Measurements from ENCODE around the gene ACOD1.
"Not testable (repeated sequence)": the region's sequence is repeated elsewhere in the genome, so short reads cannot be mapped to it uniquely, and the experiment has no call there.

ACOD1 gene

DNA sequence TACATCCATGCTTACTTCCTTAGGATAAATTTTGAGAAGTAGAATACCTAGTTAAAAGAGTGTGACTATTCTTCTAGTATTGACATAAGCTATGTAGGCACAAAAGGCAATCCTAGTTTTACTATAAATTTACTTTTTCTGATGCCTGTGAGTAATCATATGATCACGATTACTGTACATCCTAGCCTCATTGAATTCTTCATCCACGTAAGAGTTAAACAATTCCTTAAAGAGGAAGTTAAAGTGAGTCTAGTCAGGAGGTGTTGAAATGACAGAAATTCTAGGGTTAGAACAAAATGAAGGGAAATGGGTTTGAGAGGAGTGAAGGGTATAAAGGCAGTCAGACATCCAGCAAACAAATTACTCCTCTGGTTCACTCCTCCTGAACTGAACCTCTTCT lies at the start of gene ACOD1:
ACOD1 (plus strand) TSS at position 363 of the 400 bp plus-strand sequence. CDS start 48 bp downstream, outside the sequence.
- no peak for DNase-seq

DNA sequence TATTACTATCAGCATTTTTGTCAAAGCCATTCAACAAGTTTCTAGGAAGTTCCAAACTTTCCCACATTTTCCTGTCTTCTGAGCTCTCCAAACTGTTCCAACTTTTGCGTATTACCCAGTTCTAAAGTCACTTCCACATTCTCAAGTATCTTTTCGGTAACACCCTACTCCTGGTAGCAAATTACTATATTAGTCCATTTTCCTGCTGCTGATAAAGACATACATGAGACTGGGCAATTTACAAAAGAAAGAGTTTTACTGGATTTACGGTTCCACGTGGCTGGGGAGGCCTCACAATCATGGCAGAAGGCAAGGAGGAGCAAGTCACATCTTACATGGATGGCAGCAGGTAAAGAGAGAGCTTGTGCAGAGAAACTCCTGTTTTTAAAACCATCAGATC lies 49.2 kb upstream of the ACOD1 start:
- not testable (repeated sequence) for DNase-seq

DNA sequence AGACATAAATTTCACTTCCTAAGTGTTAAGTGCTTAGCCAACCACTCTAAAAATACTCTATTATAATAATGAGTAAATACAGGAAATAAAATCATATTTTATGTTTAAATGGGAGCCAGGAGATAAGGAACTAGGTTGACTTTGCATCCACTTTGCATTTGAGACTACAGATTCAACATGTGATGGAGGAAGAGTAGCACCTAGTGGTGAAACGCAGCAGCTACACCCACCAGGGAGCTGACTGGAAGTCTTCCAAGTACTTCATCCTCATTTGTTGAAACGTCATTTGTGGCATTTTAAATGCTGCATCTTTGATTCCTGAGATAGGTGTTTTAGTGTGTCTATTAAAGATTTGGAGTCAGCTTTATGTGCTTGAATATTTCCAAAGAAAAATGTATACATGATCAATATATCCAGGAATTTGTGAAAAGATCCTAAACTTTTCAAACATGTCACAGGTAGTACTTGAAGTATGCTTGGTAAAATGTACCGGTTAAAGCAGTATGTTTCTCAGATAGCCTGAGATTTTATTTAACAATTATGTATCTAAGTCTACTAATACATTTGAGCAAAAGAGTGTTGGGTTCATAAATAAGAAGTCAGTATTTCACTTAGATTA lies 44.7 kb upstream of the ACOD1 start:
- DNase-seq: peak; percentile 30

DNA sequence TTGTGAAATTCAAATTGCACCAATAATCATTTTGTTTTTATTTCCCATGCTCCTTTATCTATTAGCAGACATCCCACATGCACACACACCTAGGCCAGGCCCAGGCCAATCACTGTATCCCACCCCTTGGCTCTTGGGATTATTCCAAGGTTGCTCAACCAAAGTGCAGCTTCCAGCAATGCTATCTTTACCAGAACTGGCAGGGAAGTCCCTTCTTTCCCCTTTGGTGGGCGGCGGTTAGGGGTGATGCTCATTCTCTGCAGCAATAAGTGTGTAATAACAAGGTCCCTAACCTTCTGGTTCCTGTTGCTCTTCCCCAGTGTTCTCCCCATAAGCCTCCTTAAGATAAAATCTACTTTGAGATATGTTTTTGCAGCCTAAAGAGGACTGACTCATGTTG lies 43.8 kb upstream of the ACOD1 start:
- no peak for DNase-seq

DNA sequence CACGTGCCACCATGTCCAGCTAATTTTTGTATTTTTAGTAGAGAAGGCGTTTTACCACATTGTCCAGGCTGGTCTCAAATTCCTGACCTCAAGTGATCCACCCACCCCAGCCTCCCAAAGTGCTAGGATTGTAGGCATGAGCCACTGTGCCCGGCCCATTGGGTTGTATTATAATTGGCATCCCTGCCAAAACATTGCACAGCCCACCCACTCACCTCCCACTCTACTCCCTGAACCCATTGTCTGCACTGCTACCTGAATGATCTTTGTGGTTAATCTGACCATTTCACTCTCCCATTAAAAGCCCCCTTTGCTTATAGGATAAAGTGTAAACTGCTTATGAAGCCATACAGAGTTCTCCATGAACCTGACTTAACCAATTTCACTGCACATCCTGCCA lies 35.8 kb upstream of the ACOD1 start:
- DNase-seq: no peak

DNA sequence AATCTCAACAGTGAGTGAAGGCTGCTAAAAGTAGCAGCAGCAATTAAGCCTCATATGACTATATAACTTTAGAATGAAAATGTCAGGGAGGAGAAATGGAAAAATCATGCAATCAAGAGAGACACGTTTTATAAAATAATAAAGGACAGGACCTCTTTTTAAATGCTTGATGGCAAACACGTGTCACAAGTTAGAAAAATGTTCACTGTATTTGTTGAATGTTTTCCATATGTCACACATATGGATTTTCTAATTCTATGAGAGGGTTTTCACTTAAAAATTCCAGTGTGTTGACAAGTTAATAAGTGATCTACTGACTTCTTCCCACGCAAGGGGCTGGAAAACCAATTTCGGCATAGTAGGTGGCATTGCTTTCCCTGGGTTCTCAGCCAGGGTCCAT lies 34.4 kb upstream of the ACOD1 start:
- DNase-seq: no peak

DNA sequence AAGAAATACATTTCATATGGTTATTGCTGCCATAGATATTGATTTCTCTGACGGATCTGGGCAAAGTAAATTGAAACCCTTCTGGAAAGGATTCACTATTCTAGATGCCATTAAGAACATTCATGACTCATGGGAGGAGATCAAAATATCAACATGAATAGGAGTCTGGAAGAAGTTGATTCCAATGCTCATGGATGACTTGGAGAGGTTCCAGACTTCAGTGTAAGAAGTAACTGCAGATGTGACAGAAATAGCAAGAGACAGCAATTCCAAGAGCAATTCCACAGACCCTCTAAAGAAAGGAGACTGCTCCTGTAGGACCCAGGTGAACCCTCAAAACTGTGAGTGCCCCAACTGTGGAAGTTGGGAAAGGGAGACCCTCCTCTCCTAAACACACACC lies 31.2 kb upstream of the ACOD1 start:
- DNase-seq: no peak

DNA sequence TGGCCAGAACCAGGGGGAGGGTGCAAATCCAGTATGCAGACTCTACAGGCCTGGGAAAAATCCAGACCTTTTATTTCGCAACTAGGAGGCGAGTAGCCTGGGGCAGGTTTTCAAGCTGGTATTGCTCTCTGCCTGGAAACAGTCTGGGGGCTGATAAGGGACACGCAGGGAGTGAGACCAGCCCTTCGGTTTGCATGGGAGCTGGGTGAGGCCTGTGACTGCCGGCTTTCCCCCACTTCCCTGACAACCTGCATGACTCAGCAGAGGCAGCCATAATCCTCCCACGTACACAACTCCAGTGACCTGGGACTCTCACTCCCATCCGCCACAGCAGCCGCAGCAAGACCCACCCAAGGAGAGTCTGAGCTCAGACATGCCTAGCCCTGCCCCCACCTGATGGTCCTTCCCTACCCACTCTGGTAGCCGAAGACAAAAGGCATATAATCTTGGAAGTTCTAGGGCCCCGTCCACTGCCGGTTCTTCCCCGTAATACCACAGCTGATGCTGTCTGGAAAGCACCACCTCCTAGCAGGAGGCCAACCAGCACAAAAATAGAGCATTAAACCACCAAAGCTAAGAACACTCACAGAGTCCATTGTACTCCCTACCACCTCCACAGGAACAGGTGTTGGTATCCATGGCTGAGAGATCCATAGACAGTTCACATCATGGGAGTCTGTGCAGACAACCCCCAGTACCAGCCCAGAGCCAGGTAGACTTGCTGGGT lies 30.4 kb upstream of the ACOD1 start:
- not testable (repeated sequence) for DNase-seq

DNA sequence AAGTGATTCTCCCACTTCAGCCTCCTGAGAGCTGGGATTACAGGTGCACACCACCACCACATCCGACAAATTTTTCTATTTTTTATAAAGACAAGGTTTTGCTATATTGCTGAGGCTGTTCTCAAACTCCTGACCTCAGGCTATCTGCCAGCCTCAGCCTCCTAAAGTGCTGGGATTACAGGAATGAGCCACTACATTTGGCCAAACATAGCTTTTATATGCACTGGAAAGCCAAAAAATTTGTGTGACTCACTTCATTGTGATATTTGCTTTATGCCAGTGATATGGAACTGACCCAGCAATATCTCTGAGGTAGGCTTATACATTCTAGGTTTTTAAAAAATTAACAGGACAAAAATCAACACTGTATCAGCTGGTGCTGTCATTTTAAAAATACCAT lies 26.8 kb upstream of the ACOD1 start:
- DNase-seq: no peak

DNA sequence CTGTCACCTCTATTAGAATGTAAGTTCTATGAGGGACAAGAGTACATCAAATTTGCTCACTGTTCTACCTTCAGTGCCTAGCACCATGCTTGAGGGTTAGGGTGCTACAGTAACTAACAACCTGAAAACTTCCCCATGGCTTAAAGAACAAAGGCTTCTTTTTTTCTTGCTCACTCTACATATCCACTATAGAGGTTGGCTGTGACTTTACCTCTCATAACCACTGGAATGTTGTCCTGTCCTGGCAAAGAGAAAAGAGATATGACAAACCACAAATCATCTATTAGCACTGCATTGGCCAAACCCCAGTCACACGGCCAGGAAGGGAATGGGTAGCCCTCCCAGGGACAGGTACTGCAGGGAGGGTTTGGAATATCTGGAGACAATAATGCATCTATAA lies 23.2 kb upstream of the ACOD1 start:
- DNase-seq: no peak

DNA sequence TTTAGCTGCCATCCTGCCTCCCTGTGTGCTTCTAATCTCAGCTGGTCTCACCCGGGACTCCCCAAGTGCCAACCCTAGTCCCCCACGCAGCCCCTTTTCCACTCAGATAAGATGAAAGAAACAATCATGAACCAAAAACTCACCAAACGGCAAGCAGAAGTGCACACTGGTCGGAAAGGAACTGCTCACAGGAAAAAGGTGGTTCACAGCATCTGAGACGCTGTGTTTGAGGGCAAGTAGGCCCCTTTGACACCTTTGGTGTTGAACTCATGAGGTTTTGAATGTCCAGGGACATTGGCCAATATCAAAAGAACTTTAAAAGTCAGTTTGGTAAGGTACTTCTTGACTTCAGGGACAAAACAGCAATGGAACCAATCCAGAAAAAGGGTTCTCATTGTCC lies 20.4 kb upstream of the ACOD1 start:
- no peak for DNase-seq

DNA sequence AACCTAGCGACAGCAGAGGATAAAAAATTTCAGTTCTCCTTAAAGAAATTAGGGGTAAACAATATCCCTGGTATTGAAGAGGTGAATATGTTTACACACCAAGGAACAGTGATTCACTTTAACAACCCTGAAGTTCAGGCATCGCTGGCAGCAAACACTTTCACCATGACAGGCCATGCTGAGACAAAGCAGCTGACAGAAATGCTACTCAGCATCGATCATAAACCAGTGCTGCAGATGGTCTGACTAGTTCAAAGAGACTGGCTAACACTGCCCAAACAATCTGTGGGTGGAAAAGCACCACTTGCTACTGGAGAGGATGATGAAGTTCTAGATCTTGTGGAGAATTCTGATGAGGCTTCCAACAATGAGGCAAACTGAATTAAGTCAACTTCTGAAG lies 19.9 kb upstream of the ACOD1 start:
- DNase-seq: no peak

DNA sequence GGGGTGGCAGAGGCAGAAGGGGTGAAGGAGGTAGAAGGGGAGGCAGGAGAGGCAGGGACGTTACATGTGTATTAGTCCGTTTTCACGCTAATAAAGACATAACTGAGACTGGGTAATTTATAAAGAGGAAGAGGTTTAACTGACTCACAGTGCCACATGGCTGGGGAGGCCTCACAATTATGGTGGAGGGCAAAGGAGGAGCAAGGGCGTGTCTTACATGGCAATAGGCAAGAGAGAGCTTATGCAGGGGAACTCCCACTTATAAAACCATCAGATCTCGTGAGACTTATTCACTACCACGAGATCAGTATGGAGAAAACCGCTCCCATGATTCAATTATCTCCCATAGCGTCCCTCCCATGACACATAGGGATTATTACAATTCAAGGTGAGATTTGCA lies 19.0 kb upstream of the ACOD1 start:
- no peak for DNase-seq

DNA sequence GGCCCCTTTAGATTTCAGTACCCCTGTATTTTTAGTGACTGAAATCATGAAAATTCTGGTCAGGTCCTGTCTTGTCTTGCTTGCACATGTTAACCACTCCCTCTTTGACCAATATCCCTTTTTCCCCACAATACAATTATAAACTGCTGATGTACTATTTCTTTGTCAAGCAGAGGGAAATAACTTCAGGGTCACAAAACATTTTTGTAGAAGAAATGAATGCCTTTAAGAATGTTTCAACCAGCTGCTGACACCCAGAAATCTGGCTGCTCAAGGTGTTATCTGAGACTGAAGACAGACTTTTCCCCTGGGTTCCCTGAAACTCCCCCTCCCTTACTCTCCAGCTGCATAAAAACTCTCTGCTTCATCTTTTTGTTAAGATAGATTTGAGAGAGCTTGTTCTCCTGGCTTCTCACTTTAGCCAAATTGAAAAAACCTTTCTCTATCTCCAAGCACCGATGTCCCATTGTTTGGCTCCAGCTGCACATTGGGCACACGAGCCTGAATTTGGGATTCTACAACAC lies 18.4 kb upstream of the ACOD1 start:
- no peak for DNase-seq

DNA sequence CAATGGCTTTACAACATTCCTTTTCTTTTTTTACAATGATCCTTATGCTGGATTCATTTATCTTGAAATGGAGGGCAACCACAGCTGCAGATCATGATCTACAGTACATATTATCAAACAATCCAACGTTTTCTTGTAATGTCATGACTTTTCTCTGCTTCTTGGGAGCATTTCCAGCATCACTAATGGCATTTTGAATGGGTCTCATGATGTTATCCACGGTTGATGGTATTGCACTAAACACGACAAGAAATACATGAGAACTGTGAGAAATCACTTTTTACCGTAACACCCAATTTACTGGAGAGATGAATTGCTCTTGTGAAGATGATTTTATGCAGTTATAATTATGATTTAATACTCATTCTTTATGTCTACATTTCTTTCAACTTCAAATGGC lies 16.2 kb upstream of the ACOD1 start:
- no peak for DNase-seq

DNA sequence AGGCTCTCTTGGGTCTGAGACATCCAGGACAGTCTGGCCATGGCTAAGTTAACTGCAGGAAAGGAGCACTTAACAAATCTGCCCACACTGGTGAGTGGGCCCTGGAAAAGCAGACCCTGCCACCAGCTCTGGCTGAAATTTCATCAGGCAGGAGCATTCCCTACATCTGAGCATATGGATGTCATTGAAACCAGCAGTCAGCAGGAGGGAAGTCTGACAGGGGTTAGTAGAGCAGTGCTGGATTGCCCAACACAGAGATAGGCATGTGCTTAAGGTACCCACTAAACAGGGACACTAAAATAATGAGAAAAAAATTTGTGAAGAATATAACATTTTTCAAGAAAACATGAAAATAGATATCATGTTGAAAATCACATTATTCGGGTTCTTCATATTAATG lies 13.6 kb upstream of the ACOD1 start:
- no peak for DNase-seq

DNA sequence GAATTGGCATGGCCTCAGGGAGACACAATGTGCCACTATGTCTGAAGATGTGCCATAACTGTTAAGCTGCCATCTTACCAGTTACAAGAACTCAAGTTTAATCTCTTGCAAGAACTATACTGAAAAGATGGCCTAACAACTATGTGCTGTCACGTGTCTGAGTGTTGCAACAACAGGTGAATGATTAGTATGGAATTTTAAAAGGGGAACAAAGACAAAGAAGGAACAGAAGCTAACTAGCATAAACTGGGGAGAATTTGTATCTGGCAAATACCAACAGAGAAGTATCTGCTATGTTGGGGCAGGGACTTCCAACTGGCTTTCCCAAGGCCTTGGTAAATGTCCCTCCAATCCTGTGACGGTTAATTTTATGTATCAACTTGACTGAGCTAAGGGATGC lies 11.5 kb upstream of the ACOD1 start:
- no peak for DNase-seq

DNA sequence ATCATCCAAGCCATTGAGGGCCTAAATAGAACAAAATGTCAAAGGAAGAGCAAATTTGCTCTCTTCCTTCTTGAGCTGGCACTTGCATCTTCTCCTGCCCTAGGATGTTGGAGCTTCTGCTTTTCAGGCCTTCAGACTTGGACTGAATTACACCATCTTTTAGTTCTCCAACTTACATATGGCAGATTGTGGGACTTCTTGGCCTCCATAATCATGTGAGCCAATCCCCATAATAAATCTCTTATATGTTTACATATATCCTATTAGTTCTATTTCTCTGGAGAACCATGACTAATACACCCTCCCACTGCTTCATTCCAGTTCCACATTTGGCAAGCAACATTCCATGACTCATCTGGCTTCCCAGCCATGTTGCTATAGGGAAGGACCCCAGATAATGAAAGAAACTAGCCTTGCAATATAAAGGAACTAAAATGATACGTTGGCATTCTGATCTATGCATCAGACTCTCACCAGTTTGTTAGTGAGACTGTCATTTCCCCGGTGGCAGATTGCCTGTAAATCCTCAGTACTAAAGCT lies 11.0 kb upstream of the ACOD1 start:
- no peak for DNase-seq

DNA sequence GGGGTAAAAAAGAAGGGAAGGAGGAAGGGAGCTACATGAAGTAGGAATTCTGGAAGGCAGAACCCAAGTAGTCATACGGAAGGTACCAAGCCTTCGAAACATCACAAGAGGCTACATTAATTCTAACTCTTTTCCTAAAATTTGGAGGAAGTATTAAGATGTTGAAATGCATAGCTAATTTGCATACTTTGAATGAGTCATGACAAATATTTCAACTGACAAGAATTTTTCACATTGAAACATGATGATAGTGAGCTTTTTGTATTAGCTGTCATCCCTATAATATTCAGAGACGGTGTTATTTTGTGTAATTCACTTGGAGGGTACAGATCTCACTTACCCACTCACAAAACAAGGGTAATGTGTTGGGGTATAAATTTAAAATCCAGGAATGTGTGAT lies 9.1 kb upstream of the ACOD1 start:
- no peak for DNase-seq

DNA sequence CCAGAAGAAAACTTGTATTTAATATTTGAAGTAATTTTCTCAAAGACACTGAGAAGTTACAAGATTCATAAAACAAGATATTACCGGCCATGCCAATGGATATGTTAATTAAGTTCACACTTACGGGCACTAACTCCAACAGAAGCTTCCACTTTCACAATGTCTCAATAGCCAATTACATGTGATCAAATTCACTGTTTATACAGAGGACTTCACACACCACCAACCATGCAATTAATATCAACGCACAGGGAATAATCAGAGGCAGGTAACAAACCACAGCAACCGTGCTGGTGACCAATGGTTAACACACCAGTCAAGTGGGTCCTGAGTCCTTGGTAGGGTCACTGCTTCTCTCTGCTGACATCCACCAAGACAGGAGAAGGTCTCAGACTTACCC lies 5.9 kb upstream of the ACOD1 start:
- DNase-seq: no peak

DNA sequence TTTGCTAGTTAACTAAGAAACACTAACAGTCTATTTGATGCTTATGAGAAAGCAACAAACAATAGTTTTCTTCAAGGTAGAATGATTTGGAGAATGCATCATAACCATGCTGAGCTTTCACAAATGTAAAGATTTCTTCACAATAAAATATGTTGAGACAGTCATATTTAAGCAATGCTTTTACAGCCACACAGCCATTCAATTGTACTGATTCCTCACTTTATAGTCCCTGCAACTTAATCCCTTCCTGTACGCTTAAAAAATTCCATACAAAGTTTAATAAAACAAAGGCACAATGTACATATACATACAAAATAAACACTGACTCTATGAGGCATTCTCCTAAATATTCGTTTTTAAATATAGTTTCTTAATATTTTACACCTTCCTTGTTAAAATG lies 4.7 kb upstream of the ACOD1 start:
- no peak for DNase-seq

DNA sequence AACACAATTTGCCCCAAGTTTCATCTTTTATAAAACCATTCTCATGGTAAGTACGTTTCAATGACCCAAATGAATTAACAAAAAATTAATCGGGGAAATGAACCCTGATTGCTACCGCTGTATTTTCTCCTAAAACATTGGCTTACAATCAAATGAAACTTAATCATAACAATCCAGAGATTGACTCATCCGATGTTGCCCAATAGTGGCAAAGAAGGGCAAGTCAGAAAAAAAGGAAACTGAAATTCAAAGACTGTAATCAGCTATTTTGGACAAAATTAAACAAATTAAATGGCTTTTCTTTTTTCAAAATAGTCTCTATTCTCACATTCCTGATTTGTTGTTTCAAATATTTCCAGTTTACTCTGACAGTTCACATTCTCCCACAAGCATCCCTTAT lies 3.9 kb upstream of the ACOD1 start:
- no peak for DNase-seq

DNA sequence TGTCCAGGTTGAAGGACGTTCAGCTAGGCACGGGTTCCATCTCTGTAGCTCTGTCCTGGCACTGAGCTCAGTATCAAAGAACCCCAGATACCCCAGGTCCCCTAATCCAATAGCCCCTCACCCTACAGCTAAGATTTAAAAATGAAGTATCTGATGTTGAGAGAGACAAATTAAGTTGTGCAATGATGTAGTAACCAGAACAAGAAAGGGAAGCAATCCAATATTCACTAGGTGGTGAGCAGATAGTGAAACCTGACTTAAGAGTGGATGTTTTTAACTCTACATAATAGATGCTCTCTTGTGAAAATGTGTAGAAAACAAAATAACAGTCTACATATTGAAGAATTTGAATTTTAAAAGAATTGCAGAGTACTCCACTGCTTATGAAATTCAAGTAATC lies 1.8 kb downstream of the ACOD1 start:
- DNase-seq: no peak

DNA sequence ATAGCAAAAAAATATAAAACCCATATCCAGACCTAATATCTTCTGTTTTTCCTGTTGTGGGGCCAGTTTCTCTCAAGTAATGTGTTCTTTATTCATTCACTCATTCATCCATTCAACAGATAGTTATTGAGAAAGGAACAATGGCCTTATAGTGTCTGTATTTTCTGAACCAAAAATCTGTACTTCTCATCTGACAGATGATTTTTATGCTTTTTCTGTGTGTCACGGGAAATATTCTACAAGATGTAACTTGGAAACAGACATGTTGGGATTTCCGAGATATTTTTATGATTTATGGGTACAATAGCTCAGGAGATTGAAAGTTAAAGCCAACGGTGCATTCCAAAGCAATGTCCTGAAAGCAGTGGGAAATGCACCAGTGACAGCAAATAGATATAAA lies 5.7 kb downstream of the ACOD1 start:
- DNase-seq: no peak

DNA sequence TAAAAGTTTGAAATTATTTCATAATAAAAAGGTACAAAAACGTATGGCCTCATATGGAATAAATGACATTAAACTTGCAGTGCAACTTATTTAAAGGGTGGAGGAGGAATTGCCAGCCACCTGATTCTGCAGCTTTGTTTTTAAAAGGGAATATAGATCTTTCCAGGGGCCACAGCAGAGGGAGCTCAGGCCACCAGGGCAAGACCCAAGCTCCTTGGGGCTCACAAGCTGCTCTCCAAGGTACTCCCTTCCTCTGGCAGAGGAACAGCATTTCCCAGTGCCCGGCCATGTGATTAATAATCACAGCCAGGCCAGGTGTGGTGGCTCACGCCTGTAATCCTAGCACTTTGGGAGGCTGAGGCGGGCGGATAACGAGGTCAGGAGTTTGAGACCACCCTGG lies 6.2 kb downstream of the ACOD1 start:
- no peak for DNase-seq

Data from NCI-H2081 treated with DMSO at 0.1 percent for 48 hours (cell line).